HEK293T (cell line): ENCODE data around the gene SLCO1B3.

ENCODE experiments used
- ARNT ChIP-seq: fragments of 450-650 bp; IDR thresholded peaks from 2 replicates; pipeline ENCODE4 v1.6.1; 2017; ENCODE audit warnings: mild to moderate bottlenecking
- FOXM1 ChIP-seq: fragments of 450-650 bp; IDR thresholded peaks from 2 replicates; pipeline ENCODE4 v1.6.1; 2017; ENCODE audit warnings: mild to moderate bottlenecking, borderline replicate concordance
- NFRKB ChIP-seq: fragments of 450-650 bp; IDR thresholded peaks from 2 replicates; pipeline ENCODE4 v1.6.1; 2016; ENCODE audit warnings: mild to moderate bottlenecking, moderate library complexity
- SP1 ChIP-seq: fragments of 450-650 bp; IDR thresholded peaks from 2 replicates; pipeline ENCODE4 v1.6.1; 2017

GRCh38 chr12:20868277-20868676 is 57.8 kb downstream of the SLCO1B3 start:
- TF ChIP-seq ARNT (no peak), FOXM1 (no peak), NFRKB (no peak), SP1 (no peak)
